ENCODE results near the gene LRRC30.

DNA sequence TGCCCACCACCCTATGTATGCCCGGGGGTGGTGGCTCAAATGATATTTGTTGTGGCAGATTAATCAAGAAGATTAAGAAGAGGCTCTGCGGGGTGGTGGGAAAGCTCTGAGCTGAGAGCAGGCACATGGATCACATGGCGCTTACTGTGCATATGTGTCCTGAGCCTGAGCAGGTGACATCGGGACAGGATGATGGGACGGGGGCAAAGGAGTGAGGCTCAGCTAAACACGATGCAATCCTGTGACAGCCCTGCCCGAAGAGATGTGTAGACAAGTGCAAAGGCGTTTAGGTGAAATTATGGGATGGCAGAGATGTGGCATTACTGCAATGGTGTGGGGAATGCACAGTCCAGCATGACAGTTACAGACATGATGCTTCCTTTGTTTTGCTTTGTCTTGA lies 6.0 kb downstream of the LRRC30 start:
- TF ChIP-seq CEBPB (IDR thresholded peaks at IDR 0.05; ENCODE audit: low read depth, low read length) (no peak), POLR2A (IDR thresholded peaks at IDR 0.05; ENCODE audit: low read depth, low read length) (no peak), MXI1 (IDR thresholded peaks at IDR 0.05; ENCODE audit: borderline replicate concordance, low read depth, low read length) (no peak), MAFK (IDR thresholded peaks at IDR 0.05; ENCODE audit: low read depth, low read length) (no peak), SMC3 (IDR thresholded peaks at IDR 0.05; ENCODE audit: low read depth, low read length) (no peak), MAZ (IDR thresholded peaks at IDR 0.05; ENCODE audit: borderline replicate concordance, low read depth, low read length) (no peak), RAD21 (IDR thresholded peaks at IDR 0.05; ENCODE audit: low read length) (no peak), RFX5 (IDR thresholded peaks at IDR 0.05; ENCODE audit: low read depth, low read length) (no peak), RCOR1 (IDR thresholded peaks at IDR 0.05; ENCODE audit: insufficient replicate concordance, low read length) (no peak)
- TF ChIP-seq, protein P1, sequence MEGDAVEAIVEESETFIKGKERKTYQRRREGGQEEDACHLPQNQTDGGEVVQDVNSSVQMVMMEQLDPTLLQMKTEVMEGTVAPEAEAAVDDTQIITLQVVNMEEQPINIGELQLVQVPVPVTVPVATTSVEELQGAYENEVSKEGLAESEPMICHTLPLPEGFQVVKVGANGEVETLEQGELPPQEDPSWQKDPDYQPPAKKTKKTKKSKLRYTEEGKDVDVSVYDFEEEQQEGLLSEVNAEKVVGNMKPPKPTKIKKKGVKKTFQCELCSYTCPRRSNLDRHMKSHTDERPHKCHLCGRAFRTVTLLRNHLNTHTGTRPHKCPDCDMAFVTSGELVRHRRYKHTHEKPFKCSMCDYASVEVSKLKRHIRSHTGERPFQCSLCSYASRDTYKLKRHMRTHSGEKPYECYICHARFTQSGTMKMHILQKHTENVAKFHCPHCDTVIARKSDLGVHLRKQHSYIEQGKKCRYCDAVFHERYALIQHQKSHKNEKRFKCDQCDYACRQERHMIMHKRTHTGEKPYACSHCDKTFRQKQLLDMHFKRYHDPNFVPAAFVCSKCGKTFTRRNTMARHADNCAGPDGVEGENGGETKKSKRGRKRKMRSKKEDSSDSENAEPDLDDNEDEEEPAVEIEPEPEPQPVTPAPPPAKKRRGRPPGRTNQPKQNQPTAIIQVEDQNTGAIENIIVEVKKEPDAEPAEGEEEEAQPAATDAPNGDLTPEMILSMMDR (conservative IDR thresholded peaks at IDR 0.05; ENCODE audit: low read depth, low read length) = no peak
- TF ChIP-seq, protein P2, sequence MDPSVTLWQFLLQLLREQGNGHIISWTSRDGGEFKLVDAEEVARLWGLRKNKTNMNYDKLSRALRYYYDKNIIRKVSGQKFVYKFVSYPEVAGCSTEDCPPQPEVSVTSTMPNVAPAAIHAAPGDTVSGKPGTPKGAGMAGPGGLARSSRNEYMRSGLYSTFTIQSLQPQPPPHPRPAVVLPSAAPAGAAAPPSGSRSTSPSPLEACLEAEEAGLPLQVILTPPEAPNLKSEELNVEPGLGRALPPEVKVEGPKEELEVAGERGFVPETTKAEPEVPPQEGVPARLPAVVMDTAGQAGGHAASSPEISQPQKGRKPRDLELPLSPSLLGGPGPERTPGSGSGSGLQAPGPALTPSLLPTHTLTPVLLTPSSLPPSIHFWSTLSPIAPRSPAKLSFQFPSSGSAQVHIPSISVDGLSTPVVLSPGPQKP (IDR thresholded peaks at IDR 0.05; ENCODE audit: borderline replicate concordance, low read depth, low read length) = no peak
- TF ChIP-seq, protein P3, sequence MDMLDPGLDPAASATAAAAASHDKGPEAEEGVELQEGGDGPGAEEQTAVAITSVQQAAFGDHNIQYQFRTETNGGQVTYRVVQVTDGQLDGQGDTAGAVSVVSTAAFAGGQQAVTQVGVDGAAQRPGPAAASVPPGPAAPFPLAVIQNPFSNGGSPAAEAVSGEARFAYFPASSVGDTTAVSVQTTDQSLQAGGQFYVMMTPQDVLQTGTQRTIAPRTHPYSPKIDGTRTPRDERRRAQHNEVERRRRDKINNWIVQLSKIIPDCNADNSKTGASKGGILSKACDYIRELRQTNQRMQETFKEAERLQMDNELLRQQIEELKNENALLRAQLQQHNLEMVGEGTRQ (IDR thresholded peaks at IDR 0.05; ENCODE audit: low read depth, low read length) = no peak

All from IMR-90 (cell line).